Measurements from ENCODE around the gene KCNJ5. TPM values are rescaled to one million over a fixed set of nuclear protein-coding genes. Genes with fewer than 3 reads are reported as not detected.

Gene KCNJ5
- total RNA-seq, 1 experiment from 2014 or later = 0.17 TPM

DNA sequence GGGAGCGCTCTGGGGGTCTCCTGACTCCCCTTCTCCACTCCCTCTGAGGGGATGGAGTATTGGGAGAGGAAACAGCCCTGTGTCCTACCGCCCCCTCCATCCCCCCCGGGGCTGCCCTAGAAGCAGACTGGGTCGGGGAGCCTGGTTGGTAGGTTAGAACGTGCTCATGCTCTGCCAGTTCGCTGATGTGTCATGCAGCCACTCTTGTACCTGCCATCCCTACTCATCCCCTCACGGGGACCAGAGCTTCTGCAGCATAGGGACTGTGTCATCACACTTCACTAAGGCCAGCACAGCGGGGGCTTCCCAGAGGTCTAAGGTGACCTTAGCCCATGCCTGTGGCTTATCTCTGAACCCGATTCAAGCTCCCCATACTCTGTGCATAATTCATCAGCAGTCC is 28.8 kb upstream of the KCNJ5 start:
- ATAC-seq (no peak), DNase-seq (ENCODE audit: low read depth, low spot score) (no peak)
- Histone ChIP-seq H3K9me2 (ENCODE audit: insufficient read depth) (no peaks in the 10 kb centered on the region), H3K27ac (ENCODE audit: low read depth, low read length) (no peak overlapping the region), H3K4me2 (ENCODE audit: low read length) (no peak overlapping the region), H3K27me3 (ENCODE audit: insufficient read depth, low read length) (no peaks in the 10 kb centered on the region), H4K20me1 (ENCODE audit: insufficient read depth) (no peaks in the 10 kb centered on the region), H3K4me3 (replicated peaks in 1 of 2; ENCODE audit: low read depth in 1 of 2, low read length in 2 of 2) (no peak overlapping the region), H3K9me3 (ENCODE audit: control insufficient read depth in 1 of 2, insufficient read depth in 1 of 2, low read depth in 1 of 2, low read length in 2 of 2) (no peaks in the 10 kb centered on the region), H3K4me1 (ENCODE audit: control insufficient read depth in 1 of 2, insufficient read depth in 2 of 2, low read length in 2 of 2) (peaks cover 0 to 10% of the 10 kb centered on the region in 2 experiments; a peak in 1 of 4 replicates), H3K79me2 (ENCODE audit: insufficient read depth, low read length) (no peaks in the 10 kb centered on the region), H2AFZ (ENCODE audit: low read depth, low read length, poor library complexity, severe bottlenecking) (no peak overlapping the region), H3K36me3 (ENCODE audit: control insufficient read depth in 1 of 2, insufficient read depth in 2 of 2, low read length in 2 of 2) (no peaks in the 10 kb centered on the region), H3K9ac (ENCODE audit: low read length) (no peak overlapping the region)
- intact Hi-C loops (cut with micrococcal nuclease) = no loop called here
- ChIA-PET RAD21 (ENCODE audit: low non-redundant PET in 1 of 2, low total read pairs in 2 of 2, uncharacterized antibody in 2 of 2, unreplicated experiment in 2 of 2) (interaction anchor here in 1 of 2 experiments (0.6 kb wide), 1 partner anchor 44 kb away, joined by 4 read pairs; no protein-coding TSS in a partner anchor), POLR2A (no interaction called here), CTCF (no interaction called here)
- BruUV-seq (replicated peaks) = no TSS peak
- no peak for TF ChIP-seq EZH2phosphoT487 (IDR thresholded peaks at IDR 0.05; ENCODE audit: borderline replicate concordance)
- no peak for TF ChIP-seq CBX3 (IDR thresholded peaks at IDR 0.05; ENCODE audit: low read depth)
- no peak for TF ChIP-seq SIN3A (IDR thresholded peaks at IDR 0.05; ENCODE audit: low read depth)
- TF ChIP-seq EZH2 (IDR thresholded peaks at IDR 0.05) = no peak
- TF ChIP-seq CEBPB (IDR thresholded peaks at IDR 0.05; ENCODE audit: low read depth) = no peak
- TF ChIP-seq, protein P1, sequence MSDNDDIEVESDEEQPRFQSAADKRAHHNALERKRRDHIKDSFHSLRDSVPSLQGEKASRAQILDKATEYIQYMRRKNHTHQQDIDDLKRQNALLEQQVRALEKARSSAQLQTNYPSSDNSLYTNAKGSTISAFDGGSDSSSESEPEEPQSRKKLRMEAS (IDR thresholded peaks at IDR 0.05) = no peak
- TF ChIP-seq ZFX (IDR thresholded peaks at IDR 0.05) = no peak

DNA sequence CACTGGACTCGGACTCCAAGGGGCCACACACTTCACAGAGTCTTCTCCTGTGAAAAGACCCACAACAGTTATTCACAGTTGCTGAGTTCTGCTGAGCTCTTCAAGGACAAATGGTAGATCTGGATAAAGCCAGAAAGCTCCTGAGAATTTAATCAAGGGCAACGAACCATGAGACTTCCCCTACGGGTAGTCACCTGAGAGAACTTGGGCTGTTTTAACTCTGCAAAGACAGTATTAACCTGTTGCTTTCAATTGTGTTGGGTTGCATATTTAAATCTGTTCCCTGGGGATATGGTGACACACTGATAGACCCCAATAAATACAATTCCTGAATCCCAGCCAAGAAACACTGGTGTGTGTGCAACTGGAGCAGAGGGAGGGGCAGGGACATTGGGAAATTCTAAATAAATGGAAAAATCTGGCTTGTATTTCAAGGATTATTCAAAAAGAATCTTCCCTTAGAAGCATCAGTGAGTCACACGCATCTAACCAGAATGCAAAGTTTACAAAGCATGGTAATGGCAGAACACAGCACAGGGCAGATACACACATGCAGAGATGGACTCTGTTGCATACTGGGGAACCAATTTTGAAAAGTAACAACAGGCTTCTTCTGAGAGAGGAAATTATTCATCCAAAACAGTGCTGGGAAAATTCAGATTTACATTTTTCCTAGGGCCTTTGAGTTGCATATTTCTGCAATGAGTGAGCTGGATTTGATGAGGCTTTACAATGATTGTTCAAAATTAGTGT is 28.1 kb upstream of the KCNJ5 start:
- DNase-seq (ENCODE audit: low read depth, low spot score) (no peak), ATAC-seq (no peak)
- CTCF ChIA-PET = no interaction called here
- H3K27ac ChIP-seq (ENCODE audit: low read depth, low read length) = no peak overlapping the region
- H3K9ac ChIP-seq (ENCODE audit: low read length) = no peak overlapping the region
- H3K79me2 ChIP-seq (ENCODE audit: insufficient read depth, low read length) = no peaks in the 10 kb centered on the region
- no peak overlapping the region for H3K4me2 ChIP-seq (ENCODE audit: low read length)
- BruUV-seq (replicated peaks) = no TSS peak
- no peak overlapping the region for H3K4me3 ChIP-seq (replicated peaks in 1 of 2; ENCODE audit: low read depth in 1 of 2, low read length in 2 of 2)
- no peaks in the 10 kb centered on the region for H3K27me3 ChIP-seq (ENCODE audit: insufficient read depth, low read length)
- intact Hi-C loops (cut with micrococcal nuclease) = no loop called here
- no peaks in the 10 kb centered on the region for H4K20me1 ChIP-seq (ENCODE audit: insufficient read depth)
- H3K36me3 ChIP-seq (ENCODE audit: control insufficient read depth in 1 of 2, insufficient read depth in 2 of 2, low read length in 2 of 2) = no peaks in the 10 kb centered on the region
- H2AFZ ChIP-seq (ENCODE audit: low read depth, low read length, poor library complexity, severe bottlenecking) = no peak overlapping the region
- RAD21 ChIA-PET (ENCODE audit: low non-redundant PET in 1 of 2, low total read pairs in 2 of 2, uncharacterized antibody in 2 of 2, unreplicated experiment in 2 of 2) = interaction anchor here in 1 of 2 experiments (0.6 kb wide), 1 partner anchor 43 kb away, joined by 4 read pairs; no protein-coding TSS in a partner anchor
- no peaks in the 10 kb centered on the region for H3K9me3 ChIP-seq (ENCODE audit: control insufficient read depth in 1 of 2, insufficient read depth in 1 of 2, low read depth in 1 of 2, low read length in 2 of 2)
- H3K9me2 ChIP-seq (ENCODE audit: insufficient read depth) = no peaks in the 10 kb centered on the region
- peaks cover 0 to 10% of the 10 kb centered on the region in 2 experiments; a peak in 1 of 4 replicates for H3K4me1 ChIP-seq (ENCODE audit: control insufficient read depth in 1 of 2, insufficient read depth in 2 of 2, low read length in 2 of 2)
- POLR2A ChIA-PET = no interaction called here
- no peak for TF ChIP-seq EGR1 (IDR thresholded peaks at IDR 0.05; ENCODE audit: low read depth)
- TF ChIP-seq ZFX (IDR thresholded peaks at IDR 0.05) = no peak
- TF ChIP-seq ELF1 (IDR thresholded peaks at IDR 0.05; ENCODE audit: borderline replicate concordance, low read depth) = no peak
- TF ChIP-seq RAD21 (IDR thresholded peaks at IDR 0.05; ENCODE audit: low read depth) = no peak
- no peak for TF ChIP-seq SP1 (IDR thresholded peaks at IDR 0.05; ENCODE audit: low read depth)
- no peak for TF ChIP-seq CEBPB (IDR thresholded peaks at IDR 0.05; ENCODE audit: low read depth)
- TF ChIP-seq, protein P2, sequence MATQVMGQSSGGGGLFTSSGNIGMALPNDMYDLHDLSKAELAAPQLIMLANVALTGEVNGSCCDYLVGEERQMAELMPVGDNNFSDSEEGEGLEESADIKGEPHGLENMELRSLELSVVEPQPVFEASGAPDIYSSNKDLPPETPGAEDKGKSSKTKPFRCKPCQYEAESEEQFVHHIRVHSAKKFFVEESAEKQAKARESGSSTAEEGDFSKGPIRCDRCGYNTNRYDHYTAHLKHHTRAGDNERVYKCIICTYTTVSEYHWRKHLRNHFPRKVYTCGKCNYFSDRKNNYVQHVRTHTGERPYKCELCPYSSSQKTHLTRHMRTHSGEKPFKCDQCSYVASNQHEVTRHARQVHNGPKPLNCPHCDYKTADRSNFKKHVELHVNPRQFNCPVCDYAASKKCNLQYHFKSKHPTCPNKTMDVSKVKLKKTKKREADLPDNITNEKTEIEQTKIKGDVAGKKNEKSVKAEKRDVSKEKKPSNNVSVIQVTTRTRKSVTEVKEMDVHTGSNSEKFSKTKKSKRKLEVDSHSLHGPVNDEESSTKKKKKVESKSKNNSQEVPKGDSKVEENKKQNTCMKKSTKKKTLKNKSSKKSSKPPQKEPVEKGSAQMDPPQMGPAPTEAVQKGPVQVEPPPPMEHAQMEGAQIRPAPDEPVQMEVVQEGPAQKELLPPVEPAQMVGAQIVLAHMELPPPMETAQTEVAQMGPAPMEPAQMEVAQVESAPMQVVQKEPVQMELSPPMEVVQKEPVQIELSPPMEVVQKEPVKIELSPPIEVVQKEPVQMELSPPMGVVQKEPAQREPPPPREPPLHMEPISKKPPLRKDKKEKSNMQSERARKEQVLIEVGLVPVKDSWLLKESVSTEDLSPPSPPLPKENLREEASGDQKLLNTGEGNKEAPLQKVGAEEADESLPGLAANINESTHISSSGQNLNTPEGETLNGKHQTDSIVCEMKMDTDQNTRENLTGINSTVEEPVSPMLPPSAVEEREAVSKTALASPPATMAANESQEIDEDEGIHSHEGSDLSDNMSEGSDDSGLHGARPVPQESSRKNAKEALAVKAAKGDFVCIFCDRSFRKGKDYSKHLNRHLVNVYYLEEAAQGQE (IDR thresholded peaks at IDR 0.05; ENCODE audit: low read depth) = no peak
- no peak for TF ChIP-seq POLR2AphosphoS5 (IDR thresholded peaks at IDR 0.05; ENCODE audit: low read depth, low read length)
- TF ChIP-seq, protein P3, sequence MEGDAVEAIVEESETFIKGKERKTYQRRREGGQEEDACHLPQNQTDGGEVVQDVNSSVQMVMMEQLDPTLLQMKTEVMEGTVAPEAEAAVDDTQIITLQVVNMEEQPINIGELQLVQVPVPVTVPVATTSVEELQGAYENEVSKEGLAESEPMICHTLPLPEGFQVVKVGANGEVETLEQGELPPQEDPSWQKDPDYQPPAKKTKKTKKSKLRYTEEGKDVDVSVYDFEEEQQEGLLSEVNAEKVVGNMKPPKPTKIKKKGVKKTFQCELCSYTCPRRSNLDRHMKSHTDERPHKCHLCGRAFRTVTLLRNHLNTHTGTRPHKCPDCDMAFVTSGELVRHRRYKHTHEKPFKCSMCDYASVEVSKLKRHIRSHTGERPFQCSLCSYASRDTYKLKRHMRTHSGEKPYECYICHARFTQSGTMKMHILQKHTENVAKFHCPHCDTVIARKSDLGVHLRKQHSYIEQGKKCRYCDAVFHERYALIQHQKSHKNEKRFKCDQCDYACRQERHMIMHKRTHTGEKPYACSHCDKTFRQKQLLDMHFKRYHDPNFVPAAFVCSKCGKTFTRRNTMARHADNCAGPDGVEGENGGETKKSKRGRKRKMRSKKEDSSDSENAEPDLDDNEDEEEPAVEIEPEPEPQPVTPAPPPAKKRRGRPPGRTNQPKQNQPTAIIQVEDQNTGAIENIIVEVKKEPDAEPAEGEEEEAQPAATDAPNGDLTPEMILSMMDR (IDR thresholded peaks at IDR 0.05 in 2 of 3, conservative IDR thresholded peaks at IDR 0.05 in 1 of 3; ENCODE audit: borderline replicate concordance in 1 of 3, insufficient read depth in 1 of 3, low read depth in 2 of 3, low read length in 2 of 3) = no peak
- no peak for TF ChIP-seq ZNF274 (IDR thresholded peaks at IDR 0.05; ENCODE audit: low read depth, low read length)
- TF ChIP-seq POLR2A (IDR thresholded peaks at IDR 0.05; ENCODE audit: borderline replicate concordance, extremely low read depth, insufficient read depth, insufficient read length) = no peak
